B cell (primary cell): ENCODE results near the gene BCL2L15. TPM values are rescaled to one million over a fixed set of nuclear protein-coding genes. Genes with fewer than 3 reads are reported as not detected.

ENCODE experiments used
- ATAC-seq: fragments of 200-7000 bp; cut with Tn5 transposase; one replicate; pipeline ENCODE4 v1.10.0; 2021; ENCODE audit warnings: low read depth, mild to moderate bottlenecking, moderate number of reproducible peaks, moderate library complexity
- CTCF ChIA-PET: fragments of 350-600 bp; sonication (Branson Sonifier 250); formaldehyde crosslinking; loops from one replicate; lab custom pipeline; 2021; ENCODE audit warnings: antibody characterized with exemption, inconsistent platforms; lab: Charles Lee
- POLR2A ChIA-PET: fragments of 350-600 bp; sonication (Branson Sonifier 250); formaldehyde crosslinking; loops from one replicate; lab custom pipeline; 2021; ENCODE audit warnings: antibody characterized with exemption; lab: Charles Lee
- DNase-seq: peaks from one replicate; pipeline ENCODE4 v3.0.0; 2013
- H2AFZ ChIP-seq: 2 replicates; pipeline ENCODE4 v1.6.1; 2012; ENCODE audit warnings: mild to moderate bottlenecking, low read depth, low read length; ENCODE audit not compliant: insufficient read depth, poor library complexity, severe bottlenecking
- H3K27ac ChIP-seq, 2 donors: 1 replicate in 1 of 2; 2 replicates in 1 of 2; pipeline ENCODE4 v1.5.1; 2012 to 2013; ENCODE audit warnings: low read length in 2 of 2, mild to moderate bottlenecking in 2 of 2, moderate library complexity in 1 of 2
- H3K27me3 ChIP-seq, 4 experiments: fragments of 200-600 bp in 1 of 4; sonication (generic) in 1 of 4; replicated peaks in 1 of 4; 1 replicate in 2 of 4; 2 replicates in 2 of 4; pipeline versions ENCODE4 v1.6.1 to v1.7.0; 2013 to 2016; ENCODE audit warnings: low read length in 3 of 4, mild to moderate bottlenecking in 2 of 4, mixed read lengths in 1 of 4, moderate library complexity in 1 of 4; ENCODE audit not compliant: insufficient read depth in 4 of 4, control insufficient read depth in 3 of 4; ENCODE audit errors: control extremely low read depth in 1 of 4
- H3K36me3 ChIP-seq, 2 experiments: replicated peaks in 1 of 2; 1 replicate in 1 of 2; 2 replicates in 1 of 2; pipeline versions ENCODE4 v1.6.1 to v1.7.1; 2013; ENCODE audit warnings: low read length in 1 of 2; ENCODE audit not compliant: insufficient read depth in 2 of 2, control insufficient read depth in 1 of 2; ENCODE audit errors: control extremely low read depth in 1 of 2, extremely low read depth in 1 of 2
- H3K4me1 ChIP-seq, 2 donors: fragments of 200-600 bp in 1 of 2; sonication (generic) in 1 of 2; 1 replicate in 1 of 2; 2 replicates in 1 of 2; pipeline versions ENCODE4 v1.5.1 to v1.6.1; 2013 to 2017; ENCODE audit warnings: low read length in 2 of 2; ENCODE audit not compliant: control insufficient read depth in 2 of 2, insufficient read depth in 2 of 2
- H3K4me2 ChIP-seq: replicated peaks from 2 replicates; pipeline ENCODE3; 2012; ENCODE audit warnings: mild to moderate bottlenecking, low read depth, low read length; ENCODE audit not compliant: poor library complexity, severe bottlenecking
- H3K4me3 ChIP-seq, 5 experiments: fragments of 200-600 bp in 1 of 5; sonication (generic) in 1 of 5; 1 replicate in 3 of 5; 2 replicates in 2 of 5; pipeline versions ENCODE4 v1.5.1 to v1.7.0; 2011 to 2016; ENCODE audit warnings: low read length in 4 of 5, mild to moderate bottlenecking in 4 of 5, low read depth in 2 of 5, control low read depth in 1 of 5, moderate library complexity in 1 of 5; ENCODE audit not compliant: insufficient read depth in 1 of 5; ENCODE audit errors: control extremely low read depth in 1 of 5, extremely low read depth in 1 of 5
- H3K79me2 ChIP-seq: fragments of 200-600 bp; sonication (generic); one replicate; pipeline ENCODE4 v1.6.0; 2016; ENCODE audit warnings: low read length; ENCODE audit not compliant: control insufficient read depth, insufficient read depth
- H3K9ac ChIP-seq: fragments of 200-600 bp; sonication (generic); 2 replicates; pipeline ENCODE4 v1.6.1; 2017; ENCODE audit warnings: mild to moderate bottlenecking, low read length, moderate library complexity
- H3K9me3 ChIP-seq, 3 donors: one replicate each; pipeline versions ENCODE4 v1.6.1 to v1.7.1; 2013; ENCODE audit warnings: low read length in 2 of 3; ENCODE audit not compliant: control insufficient read depth in 2 of 3, insufficient read depth in 1 of 3; ENCODE audit errors: control extremely low read depth in 1 of 3
- H4K20me1 ChIP-seq: 2 replicates; pipeline ENCODE4 v1.6.0; 2012; ENCODE audit warnings: mild to moderate bottlenecking, low read length; ENCODE audit not compliant: insufficient read depth, control insufficient read depth, poor library complexity, severe bottlenecking
- H3K27ac Mint-ChIP-seq: one replicate; pipeline ENCODE4 v1.8.0; 2021; ENCODE audit warnings: mixed read lengths
- H3K27me3 Mint-ChIP-seq: one replicate; pipeline ENCODE4 v1.8.0; 2021; ENCODE audit warnings: mixed read lengths
- H3K4me1 Mint-ChIP-seq: one replicate; pipeline ENCODE4 v1.8.0; 2021; ENCODE audit warnings: mixed read lengths
- H3K4me3 Mint-ChIP-seq: one replicate; pipeline ENCODE4 v1.8.0; 2021; ENCODE audit warnings: mixed read lengths
- H3K9me3 Mint-ChIP-seq: one replicate; pipeline ENCODE4 v1.8.0; 2022; ENCODE audit warnings: mixed read lengths; ENCODE audit not compliant: insufficient read depth
- EZH2 ChIP-seq: IDR thresholded peaks from 2 replicates; pipeline ENCODE4 v1.6.1; 2012; ENCODE audit warnings: borderline replicate concordance, low read depth, mild to moderate bottlenecking, moderate library complexity, low read length; ENCODE audit not compliant: insufficient read depth, poor library complexity, severe bottlenecking
- WGBS: methylation state at CpG from one replicate; pipeline ENCODE4 v1.1.5; 2013; ENCODE audit warnings: missing lambda C conversion rate; ENCODE audit not compliant: insufficient coverage; 5-methylcytosine and 5-hydroxymethylcytosine counted together
- intact Hi-C: fragments of 100-400 bp; cut with micrococcal nuclease; formaldehyde crosslinking; loops from one replicate; pipeline ENCODE4 v1.10.0; 2022
- polyA plus RNA-seq: library from polyadenylated mRNA; depleted of rRNA; stranded (reverse); fragments of >200 nt; gene quantifications from 2 replicates; pipeline ENCODE4 v1.2.3, GENCODE V29; 2012
- total RNA-seq, 2 donors: library from RNA; stranded (reverse); fragments of 120-200 nt in 1 of 2; gene quantifications; 1 replicate in 1 of 2; 2 replicates in 1 of 2; pipeline versions ENCODE4 v1.2.3 to v1.2.4, GENCODE V29; 2013 to 2022
- TF ChIP-seq, protein P1 (sequence below): fragments of 200-600 bp; IDR thresholded peaks from one replicate; pipeline ENCODE4 v1.8.0; 2022; ENCODE audit warnings: antibody characterized with exemption, mild to moderate bottlenecking

BCL2L15 gene
- total and polyA plus RNA-seq, 2 donors (not counting 1 experiment from before 2014, with no cell fraction given), result 0.63 to 1.6 TPM

DNA sequence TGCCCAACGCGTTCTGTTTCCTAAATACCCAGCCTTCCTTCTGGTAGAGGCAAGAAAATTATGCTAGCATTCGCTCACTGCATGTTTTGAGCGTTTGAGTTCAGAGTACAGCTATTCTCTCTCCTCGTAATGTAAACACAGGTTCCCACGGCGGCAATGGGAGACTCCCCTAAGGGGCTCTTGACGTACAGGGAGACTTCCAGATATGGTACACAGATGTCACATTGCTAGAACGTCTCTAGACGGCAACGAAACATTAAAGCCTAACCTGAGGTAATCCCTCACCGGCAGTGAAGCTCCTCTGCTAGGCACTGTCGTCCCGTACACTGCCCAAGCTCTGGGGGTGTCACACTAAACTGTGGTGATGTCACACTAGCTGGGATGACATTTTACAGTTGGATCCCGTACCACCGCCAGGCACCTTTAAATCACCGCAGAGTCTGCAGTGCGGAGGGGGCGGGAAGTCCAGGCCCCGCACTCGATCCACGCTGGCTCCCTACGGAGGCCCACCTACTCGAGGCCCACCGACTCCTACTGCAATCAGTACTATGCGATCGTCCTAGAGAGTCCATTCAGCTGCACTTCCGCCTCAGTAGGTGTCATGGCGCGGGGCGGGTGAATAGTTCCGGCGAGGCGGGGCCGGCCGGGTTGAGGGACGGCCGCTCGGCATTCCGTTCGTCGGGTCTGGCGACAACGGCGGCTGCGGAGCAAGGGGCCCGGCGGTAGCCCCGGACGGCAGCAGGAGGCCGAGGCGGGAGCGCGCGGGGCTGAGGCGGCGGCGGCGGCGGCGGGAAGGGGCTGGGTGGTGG lies 41.8 kb upstream of the BCL2L15 start, which contains the start of gene HIPK1:
Gene HIPK1 (plus strand): TSS at position 384 of the 809 bp plus-strand sequence.
- ATAC-seq, result peak; percentile 75
- intact Hi-C loops, result loop anchor here (1.0 to 2.0 kb wide), 9 partner anchors 24 to 972 kb away; partner anchors contain the start of genes BCAS2, DCLRE1B, LRIG2 and PHTF1
- ChIA-PET CTCF (interaction anchor here (0.8 to 7.2 kb wide), 12 partner anchors 9 to 856 kb away, joined by 3 to 94 read pairs (median 4); partner anchors contain the start of genes AP4B1, DCLRE1B, LRIG2 and PHTF1), POLR2A (interaction anchor here (0.9 to 3.5 kb wide), 4 partner anchors 24 to 118 kb away, joined by 3 to 50 read pairs (median 4); partner anchors contain the start of genes AP4B1, DCLRE1B and RSBN1)
- no peaks in the 10 kb centered on the region for H3K9me3 ChIP-seq
- Mint-ChIP-seq H3K27ac (peak within 1 kb of the TSS; percentile 100), H3K4me1 (peaks cover 49% of the 10 kb centered on the region), H3K27me3 (no peaks in the 10 kb centered on the region), H3K9me3 (no peaks in the 10 kb centered on the region), H3K4me3 (peak within 1 kb of the TSS; percentile 100)
- DNase-seq, result peak; percentile 96
- H3K27me3 ChIP-seq, result no peaks in the 10 kb centered on the region
- H3K4me1 ChIP-seq, result peaks cover 33 to 35% of the 10 kb centered on the region in 2 donors
- H3K4me2 ChIP-seq, result peak within 1 kb of the TSS; percentile 85
- peak within 1 kb of the TSS; percentile 98 to 99 for H3K27ac ChIP-seq
- no peaks in the 10 kb centered on the region for H3K36me3 ChIP-seq
- peaks cover 45% of the 10 kb centered on the region for H3K79me2 ChIP-seq
- H3K4me3 ChIP-seq, result peak within 1 kb of the TSS; percentile 76 to 92 (median 86)
- H4K20me1 ChIP-seq, result peaks cover 24% of the 10 kb centered on the region
- WGBS, result under 1% methylated on average over 60 of the region's 61 CpGs
- peak within 1 kb of the TSS; percentile 99 for H3K9ac ChIP-seq
- H2AFZ ChIP-seq, result peak within 1 kb of the TSS; percentile 93
- TF ChIP-seq, protein P1, sequence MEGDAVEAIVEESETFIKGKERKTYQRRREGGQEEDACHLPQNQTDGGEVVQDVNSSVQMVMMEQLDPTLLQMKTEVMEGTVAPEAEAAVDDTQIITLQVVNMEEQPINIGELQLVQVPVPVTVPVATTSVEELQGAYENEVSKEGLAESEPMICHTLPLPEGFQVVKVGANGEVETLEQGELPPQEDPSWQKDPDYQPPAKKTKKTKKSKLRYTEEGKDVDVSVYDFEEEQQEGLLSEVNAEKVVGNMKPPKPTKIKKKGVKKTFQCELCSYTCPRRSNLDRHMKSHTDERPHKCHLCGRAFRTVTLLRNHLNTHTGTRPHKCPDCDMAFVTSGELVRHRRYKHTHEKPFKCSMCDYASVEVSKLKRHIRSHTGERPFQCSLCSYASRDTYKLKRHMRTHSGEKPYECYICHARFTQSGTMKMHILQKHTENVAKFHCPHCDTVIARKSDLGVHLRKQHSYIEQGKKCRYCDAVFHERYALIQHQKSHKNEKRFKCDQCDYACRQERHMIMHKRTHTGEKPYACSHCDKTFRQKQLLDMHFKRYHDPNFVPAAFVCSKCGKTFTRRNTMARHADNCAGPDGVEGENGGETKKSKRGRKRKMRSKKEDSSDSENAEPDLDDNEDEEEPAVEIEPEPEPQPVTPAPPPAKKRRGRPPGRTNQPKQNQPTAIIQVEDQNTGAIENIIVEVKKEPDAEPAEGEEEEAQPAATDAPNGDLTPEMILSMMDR, result no peak
- TF ChIP-seq EZH2, result no peak
